Measurements from ENCODE around the gene QRFPR.
"Not testable (repeated sequence)": the region's sequence is repeated elsewhere in the genome, so short reads cannot be mapped to it uniquely, and the experiment has no call there.

QRFPR gene

GRCh38 chr4:121330180-121330665 is 50.6 kb downstream of the QRFPR start:
- no peak for TF ChIP-seq CTCF (IDR thresholded peaks at IDR 0.05; ENCODE audit: control insufficient read depth, insufficient read depth, low read depth, low read length, missing control alignments)
- no peak overlapping the region for H3K4me3 ChIP-seq (ENCODE audit: control insufficient read depth, low read depth, low read length)
- DNase-seq (ENCODE audit: low read depth), result no peak

- no peak overlapping the region for H3K4me3 ChIP-seq (ENCODE audit: control insufficient read depth, low read depth, low read length)
- DNase-seq (ENCODE audit: low read depth), result no peak
- no peak for TF ChIP-seq CTCF (IDR thresholded peaks at IDR 0.05; ENCODE audit: control insufficient read depth, insufficient read depth, low read depth, low read length, missing control alignments)
These were observed 54.2 kb downstream of the QRFPR start for GRCh38 chr4:121326597-121326996.

- no peak overlapping the region for H3K4me3 ChIP-seq (ENCODE audit: control insufficient read depth, low read depth, low read length)
- no peak for TF ChIP-seq CTCF (IDR thresholded peaks at IDR 0.05; ENCODE audit: control insufficient read depth, insufficient read depth, low read depth, low read length, missing control alignments)
- DNase-seq (ENCODE audit: low read depth), result no peak
These were observed 56.5 kb downstream of the QRFPR start for GRCh38 chr4:121324331-121324730.

GRCh38 chr4:121321466-121321865 is 59.4 kb downstream of the QRFPR start:
- TF ChIP-seq CTCF (IDR thresholded peaks at IDR 0.05; ENCODE audit: control insufficient read depth, insufficient read depth, low read depth, low read length, missing control alignments), result no peak
- no peak for DNase-seq (ENCODE audit: low read depth)

DNA sequence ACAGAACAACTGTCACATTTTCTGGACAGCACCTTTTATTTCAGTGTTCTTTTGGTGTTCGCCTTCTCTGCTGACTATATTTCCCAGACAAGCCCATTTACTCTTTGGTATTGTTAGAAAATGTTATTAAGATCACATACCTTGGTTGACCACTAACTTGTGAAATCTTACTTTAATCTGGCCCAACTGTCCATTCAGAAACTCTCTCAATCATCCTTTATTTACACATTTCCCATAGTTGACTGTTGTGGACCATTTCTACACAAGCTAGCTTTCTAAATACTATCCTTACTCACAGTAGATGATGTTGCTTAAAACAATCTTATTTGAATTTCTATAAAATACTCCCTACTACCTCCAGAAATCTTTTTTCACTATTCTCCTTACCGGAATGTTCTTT is 64.7 kb downstream of the QRFPR start:
- no peak for TF ChIP-seq CTCF (IDR thresholded peaks at IDR 0.05; ENCODE audit: control insufficient read depth, insufficient read depth, low read depth, low read length, missing control alignments)
- H3K4me3 ChIP-seq (ENCODE audit: control insufficient read depth, low read depth, low read length), result no peak overlapping the region
- no peak for DNase-seq (ENCODE audit: low read depth)

More at GRCh38 chr4:121321466-121321865, 59.4 kb downstream of the QRFPR start:
- no peak overlapping the region for H3K4me3 ChIP-seq (ENCODE audit: control insufficient read depth, low read depth, low read length)

DNA sequence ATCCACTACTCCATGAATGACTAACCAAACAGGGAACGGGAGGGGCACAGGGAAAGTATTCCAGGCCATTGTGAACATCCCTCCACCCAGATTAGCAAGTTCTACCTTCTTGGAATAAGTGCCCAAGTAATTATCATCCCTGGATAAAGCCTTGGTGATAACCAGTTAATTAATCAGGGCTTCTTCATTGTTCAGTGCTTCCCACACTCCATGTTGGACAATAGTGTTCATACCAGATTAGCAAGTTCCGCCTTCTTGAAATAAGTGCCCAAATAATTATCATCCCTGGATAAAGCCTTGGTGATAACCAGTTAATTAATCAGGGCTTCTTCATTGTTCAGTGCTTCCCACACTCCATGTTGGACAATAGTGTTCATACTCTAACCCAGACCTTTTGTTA is 67.4 kb downstream of the QRFPR start:
- DNase-seq (ENCODE audit: low read depth); H3K4me3 ChIP-seq (ENCODE audit: control insufficient read depth, low read depth, low read length): not testable (repeated sequence)

GRCh38 chr4:121308828-121309227 is 72.0 kb downstream of the QRFPR start:
- DNase-seq (ENCODE audit: low read depth), result no peak
- TF ChIP-seq CTCF (IDR thresholded peaks at IDR 0.05; ENCODE audit: control insufficient read depth, insufficient read depth, low read depth, low read length, missing control alignments), result no peak
- H3K4me3 ChIP-seq (ENCODE audit: control insufficient read depth, low read depth, low read length), result no peak overlapping the region

All from AG09309 (cell line).